IPS DF 4.7 (cell line): ENCODE data around the gene APMAP.

Experiments
- DNase-seq: peaks from one replicate; pipeline ENCODE4 v3.0.0-alpha.2; 2013; ENCODE audit warnings: low spot score; ENCODE audit errors: extremely low read depth

Gene APMAP

GRCh38 chr20:24992487-24993205 is at the start of gene APMAP:
Gene APMAP, minus strand, starts transcription at chr20:24992751. Its CDS starts 63 bp downstream, at chr20:24992688.
- no peak for DNase-seq

GRCh38 chr20:25041813-25042530 is 49.4 kb upstream of the APMAP start:
- DNase-seq = no peak

GRCh38 chr20:25040438-25040831 is 47.9 kb upstream of the APMAP start:
- DNase-seq = no peak

- no peak for DNase-seq
Measured at GRCh38 chr20:25039697-25040437, 47.3 kb upstream of the APMAP start.

- DNase-seq = no peak
Measured at GRCh38 chr20:25038591-25039015, 46.1 kb upstream of the APMAP start.

GRCh38 chr20:25038103-25038410 is 45.5 kb upstream of the APMAP start:
- DNase-seq = no peak

- DNase-seq = no peak
Measured at GRCh38 chr20:25037288-25038102, 44.9 kb upstream of the APMAP start.

GRCh38 chr20:25036331-25036936 is 43.9 kb upstream of the APMAP start:
- no peak for DNase-seq

- DNase-seq = no peak
Measured at GRCh38 chr20:25035921-25036320, 43.4 kb upstream of the APMAP start.

- DNase-seq = no peak
Measured at GRCh38 chr20:25033924-25034300, 41.4 kb upstream of the APMAP start.

- DNase-seq = no peak
Measured at GRCh38 chr20:25033265-25033923, 40.8 kb upstream of the APMAP start.

GRCh38 chr20:25032478-25033264 is 40.1 kb upstream of the APMAP start:
- DNase-seq = no peak

GRCh38 chr20:25032065-25032477 is 39.5 kb upstream of the APMAP start:
- DNase-seq = no peak

GRCh38 chr20:25031241-25031640 is 38.7 kb upstream of the APMAP start:
- DNase-seq = no peak

- DNase-seq = no peak
Measured at GRCh38 chr20:25030649-25031207, 38.2 kb upstream of the APMAP start.

- DNase-seq = no peak
Measured at GRCh38 chr20:25030007-25030648, 37.6 kb upstream of the APMAP start.

GRCh38 chr20:25025986-25026605 is 33.5 kb upstream of the APMAP start:
- DNase-seq = no peak

GRCh38 chr20:25025091-25025861 is 32.7 kb upstream of the APMAP start:
- DNase-seq = no peak
